Measurements from ENCODE around the gene MYO16.

GRCh38 chr13:109146393-109146792, 517.0 kb downstream of the MYO16 start:
- TF ChIP-seq CTCF (IDR thresholded peaks at IDR 0.05) (no peak), POLR2A (IDR thresholded peaks at IDR 0.05) (no peak)
